ENCODE results near the gene AATF.

The AATF gene

DNA sequence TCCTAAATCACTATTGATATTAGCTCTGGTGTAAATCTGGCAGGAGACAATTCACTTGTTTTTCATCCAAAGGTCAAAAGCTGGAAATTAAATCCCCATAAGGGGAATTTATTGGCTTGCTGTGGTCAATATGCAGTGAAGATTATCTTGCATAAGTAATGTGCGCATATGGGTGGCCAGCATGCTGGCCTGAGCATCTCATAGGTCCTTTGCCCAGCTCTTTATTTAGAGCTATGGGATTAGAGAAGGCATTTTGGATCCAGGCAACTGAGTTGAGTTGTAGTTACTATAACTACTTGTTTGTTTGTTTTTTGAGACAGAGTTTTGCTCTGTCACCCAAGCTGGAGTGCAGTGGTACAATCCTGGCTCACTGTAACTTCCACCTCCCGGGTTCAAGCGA is 110.7 kb downstream of the AATF start:
- no peak for DNase-seq

DNA sequence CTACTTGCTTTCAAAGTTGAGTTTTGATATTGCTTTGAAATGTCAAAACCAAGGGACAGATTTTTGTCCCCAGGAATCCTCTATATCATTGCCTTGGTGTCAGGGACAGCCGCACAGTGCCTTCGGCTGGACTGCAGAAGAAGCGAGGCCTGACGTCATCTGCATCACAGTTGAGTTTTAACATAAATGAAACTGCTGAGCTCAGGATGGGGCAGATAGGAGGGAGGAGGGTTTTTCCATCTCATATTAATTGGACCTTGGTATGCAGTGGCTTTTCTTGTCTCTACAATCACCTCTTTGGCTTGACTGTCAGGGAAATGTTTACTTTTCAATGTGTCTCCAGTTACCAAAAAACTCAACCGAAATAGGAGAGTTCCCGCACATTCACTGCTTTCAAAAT is 111.3 kb downstream of the AATF start:
- Histone ChIP-seq H3K23ac (ENCODE audit: low read length) (no peak overlapping the region), H2AFZ (ENCODE audit: insufficient read depth, low read length, poor library complexity) (no peak overlapping the region), H2BK120ac (ENCODE audit: insufficient read depth, low read length, poor library complexity) (no peak overlapping the region), H3K9me3 (ENCODE audit: insufficient read depth, low read depth, low read length) (no peaks in the 10 kb centered on the region), H3K4me3 (ENCODE audit: low read depth, low read length) (no peak overlapping the region), H4K91ac (ENCODE audit: low read depth, low read length) (no peak overlapping the region), H4K8ac (ENCODE audit: low read depth, low read length) (no peak overlapping the region), H3K27ac (ENCODE audit: low read depth, low read length) (no peak overlapping the region), H3K18ac (ENCODE audit: low read length) (no peak overlapping the region), H4K12ac (ENCODE audit: low read depth, low read length) (no peak overlapping the region), H3K4ac (ENCODE audit: low read depth, low read length) (no peak overlapping the region), H3K4me2 (ENCODE audit: low read length) (no peak overlapping the region), H3K79me1 (ENCODE audit: low read length) (no peaks in the 10 kb centered on the region), H3K36me3 (ENCODE audit: control insufficient read depth in 1 of 2, insufficient read depth in 2 of 2, low read length in 2 of 2) (peaks cover 6% of the 10 kb centered on the region in 2 experiments), H3K9ac (ENCODE audit: low read length) (no peak overlapping the region), H3K4me1 (ENCODE audit: control insufficient read depth in 1 of 2, insufficient read depth in 2 of 2, low read length in 2 of 2) (no peaks in the 10 kb centered on the region), H3K14ac (ENCODE audit: low read length) (no peak overlapping the region), H2BK5ac (ENCODE audit: low read depth, low read length, poor library complexity) (no peak overlapping the region), H3K79me2 (ENCODE audit: control insufficient read depth, insufficient read depth, low read length, poor library complexity) (no peaks in the 10 kb centered on the region), H2BK12ac (ENCODE audit: low read length) (no peak overlapping the region), H3K27me3 (ENCODE audit: insufficient read depth, low read length) (peaks cover 2% of the 10 kb centered on the region), H2AK5ac (ENCODE audit: low read length) (no peak overlapping the region)
- WGBS (ENCODE audit: extremely low coverage, insufficient coverage, insufficient read length) = no CpG with 5 or more reads among the region's 6 CpGs
- DNase-seq = no peak

More for the DNA sequence above, 110.7 kb downstream of the AATF start:
- H3K9ac ChIP-seq (ENCODE audit: low read length) = no peak overlapping the region
- no peak overlapping the region for H4K91ac ChIP-seq (ENCODE audit: low read depth, low read length)
- no peak overlapping the region for H2BK12ac ChIP-seq (ENCODE audit: low read length)
- H2AK5ac ChIP-seq (ENCODE audit: low read length) = no peak overlapping the region
- no peak overlapping the region for H3K4ac ChIP-seq (ENCODE audit: low read depth, low read length)
- H2BK5ac ChIP-seq (ENCODE audit: low read depth, low read length, poor library complexity) = no peak overlapping the region
- peaks cover 2% of the 10 kb centered on the region for H3K27me3 ChIP-seq (ENCODE audit: insufficient read depth, low read length)
- H3K9me3 ChIP-seq (ENCODE audit: insufficient read depth, low read depth, low read length) = no peaks in the 10 kb centered on the region
- no peaks in the 10 kb centered on the region for H3K4me1 ChIP-seq (ENCODE audit: control insufficient read depth in 1 of 2, insufficient read depth in 2 of 2, low read length in 2 of 2)
- no peak overlapping the region for H2AFZ ChIP-seq (ENCODE audit: insufficient read depth, low read length, poor library complexity)
- H3K14ac ChIP-seq (ENCODE audit: low read length) = no peak overlapping the region
- no peaks in the 10 kb centered on the region for H3K79me1 ChIP-seq (ENCODE audit: low read length)
- peaks cover 6 to 10% of the 10 kb centered on the region in 2 experiments for H3K36me3 ChIP-seq (ENCODE audit: control insufficient read depth in 1 of 2, insufficient read depth in 2 of 2, low read length in 2 of 2)
- H3K18ac ChIP-seq (ENCODE audit: low read length) = no peak overlapping the region
- no peaks in the 10 kb centered on the region for H3K79me2 ChIP-seq (ENCODE audit: control insufficient read depth, insufficient read depth, low read length, poor library complexity)
- no peak overlapping the region for H3K23ac ChIP-seq (ENCODE audit: low read length)
- WGBS (ENCODE audit: extremely low coverage, insufficient coverage, insufficient read length) = no CpG with 5 or more reads among the region's 3 CpGs
- no peak overlapping the region for H4K8ac ChIP-seq (ENCODE audit: low read depth, low read length)
- H3K4me3 ChIP-seq (ENCODE audit: low read depth, low read length) = no peak overlapping the region
- no peak overlapping the region for H2BK120ac ChIP-seq (ENCODE audit: insufficient read depth, low read length, poor library complexity)
- no peak overlapping the region for H3K27ac ChIP-seq (ENCODE audit: low read depth, low read length)
- H4K12ac ChIP-seq (ENCODE audit: low read depth, low read length) = no peak overlapping the region
- H3K4me2 ChIP-seq (ENCODE audit: low read length) = no peak overlapping the region

DNA sequence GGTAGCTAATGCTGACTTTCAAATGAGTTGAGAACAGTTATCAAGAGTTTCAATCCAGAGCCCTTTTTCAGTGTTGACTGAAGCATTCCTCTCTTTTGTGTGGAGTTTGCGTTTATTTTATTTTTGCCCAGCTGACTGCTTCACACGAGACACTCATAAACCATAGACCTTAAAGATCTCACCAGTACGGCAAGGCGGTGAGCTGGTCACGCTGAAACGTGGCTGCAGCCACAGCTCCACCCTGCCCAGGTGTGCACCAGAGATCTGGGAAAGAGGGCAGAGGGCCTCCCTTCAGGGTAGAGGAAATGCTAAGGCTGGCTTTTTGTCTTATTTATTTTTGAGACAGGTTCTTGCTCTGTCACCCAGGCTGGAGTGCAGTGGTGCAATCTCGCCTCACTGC is 112.2 kb downstream of the AATF start:
- H3K23ac ChIP-seq (ENCODE audit: low read length) = no peak overlapping the region
- no peaks in the 10 kb centered on the region for H3K79me2 ChIP-seq (ENCODE audit: control insufficient read depth, insufficient read depth, low read length, poor library complexity)

DNA sequence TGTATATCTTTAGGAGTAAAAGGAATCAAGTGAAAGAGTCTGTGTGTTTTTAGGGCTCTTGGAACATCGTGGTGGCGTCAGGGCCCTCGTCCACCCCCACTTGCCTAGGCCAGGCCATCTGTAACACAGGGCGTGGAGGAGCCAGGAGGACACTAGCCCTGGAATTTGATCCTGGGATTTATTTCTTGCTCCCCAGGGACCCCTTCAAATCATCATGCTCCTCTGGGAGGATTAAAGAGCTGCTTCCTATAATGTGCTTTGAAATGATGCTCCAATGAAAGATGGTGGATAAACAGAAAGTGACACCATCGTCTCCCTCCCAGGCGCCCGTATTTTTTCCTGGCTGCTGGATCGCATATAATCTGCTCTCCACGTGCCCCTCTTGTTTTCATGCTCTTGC is 113.3 kb downstream of the AATF start:
- H2BK12ac ChIP-seq (ENCODE audit: low read length) = no peak overlapping the region
- no peak overlapping the region for H3K18ac ChIP-seq (ENCODE audit: low read length)
- H3K27me3 ChIP-seq (ENCODE audit: insufficient read depth, low read length) = peaks cover 2% of the 10 kb centered on the region
- no peak overlapping the region for H2AFZ ChIP-seq (ENCODE audit: insufficient read depth, low read length, poor library complexity)
- no peak overlapping the region for H3K4me3 ChIP-seq (ENCODE audit: low read depth, low read length)
- no peak overlapping the region for H2BK5ac ChIP-seq (ENCODE audit: low read depth, low read length, poor library complexity)
- H3K4me1 ChIP-seq (ENCODE audit: control insufficient read depth in 1 of 2, insufficient read depth in 2 of 2, low read length in 2 of 2) = no peaks in the 10 kb centered on the region
- no peak overlapping the region for H2BK120ac ChIP-seq (ENCODE audit: insufficient read depth, low read length, poor library complexity)
- no peak overlapping the region for H3K14ac ChIP-seq (ENCODE audit: low read length)
- no peak overlapping the region for H3K4me2 ChIP-seq (ENCODE audit: low read length)
- H3K79me1 ChIP-seq (ENCODE audit: low read length) = no peaks in the 10 kb centered on the region
- H4K12ac ChIP-seq (ENCODE audit: low read depth, low read length) = no peak overlapping the region
- no peak overlapping the region for H2AK5ac ChIP-seq (ENCODE audit: low read length)
- H4K91ac ChIP-seq (ENCODE audit: low read depth, low read length) = no peak overlapping the region
- H3K9me3 ChIP-seq (ENCODE audit: insufficient read depth, low read depth, low read length) = no peaks in the 10 kb centered on the region
- no peak overlapping the region for H3K9ac ChIP-seq (ENCODE audit: low read length)
- DNase-seq = no peak
- H3K4ac ChIP-seq (ENCODE audit: low read depth, low read length) = no peak overlapping the region
- no CpG with 5 or more reads among the region's 9 CpGs for WGBS (ENCODE audit: extremely low coverage, insufficient coverage, insufficient read length)
- H3K23ac ChIP-seq (ENCODE audit: low read length) = no peak overlapping the region
- no peak overlapping the region for H4K8ac ChIP-seq (ENCODE audit: low read depth, low read length)
- H3K79me2 ChIP-seq (ENCODE audit: control insufficient read depth, insufficient read depth, low read length, poor library complexity) = no peaks in the 10 kb centered on the region
- no peaks in the 10 kb centered on the region for H3K36me3 ChIP-seq (ENCODE audit: control insufficient read depth in 1 of 2, insufficient read depth in 2 of 2, low read length in 2 of 2)
- no peak overlapping the region for H3K27ac ChIP-seq (ENCODE audit: low read depth, low read length)

More for the DNA sequence above, 112.2 kb downstream of the AATF start:
- no peaks in the 10 kb centered on the region for H3K79me1 ChIP-seq (ENCODE audit: low read length)
- no peak overlapping the region for H3K4ac ChIP-seq (ENCODE audit: low read depth, low read length)
- no peak overlapping the region for H3K4me3 ChIP-seq (ENCODE audit: low read depth, low read length)
- H2AFZ ChIP-seq (ENCODE audit: insufficient read depth, low read length, poor library complexity) = no peak overlapping the region
- no peak overlapping the region for H3K14ac ChIP-seq (ENCODE audit: low read length)
- no peak overlapping the region for H3K4me2 ChIP-seq (ENCODE audit: low read length)
- WGBS (ENCODE audit: extremely low coverage, insufficient coverage, insufficient read length) = no CpG with 5 or more reads among the region's 7 CpGs
- H3K27ac ChIP-seq (ENCODE audit: low read depth, low read length) = no peak overlapping the region
- H2BK5ac ChIP-seq (ENCODE audit: low read depth, low read length, poor library complexity) = no peak overlapping the region
- no peaks in the 10 kb centered on the region for H3K9me3 ChIP-seq (ENCODE audit: insufficient read depth, low read depth, low read length)
- no peak overlapping the region for H3K9ac ChIP-seq (ENCODE audit: low read length)
- no peak overlapping the region for H4K8ac ChIP-seq (ENCODE audit: low read depth, low read length)
- no peak overlapping the region for H2BK12ac ChIP-seq (ENCODE audit: low read length)
- H4K12ac ChIP-seq (ENCODE audit: low read depth, low read length) = no peak overlapping the region
- H2BK120ac ChIP-seq (ENCODE audit: insufficient read depth, low read length, poor library complexity) = no peak overlapping the region
- H3K36me3 ChIP-seq (ENCODE audit: control insufficient read depth in 1 of 2, insufficient read depth in 2 of 2, low read length in 2 of 2) = peaks cover 6% of the 10 kb centered on the region in 2 experiments
- H2AK5ac ChIP-seq (ENCODE audit: low read length) = no peak overlapping the region
- no peak overlapping the region for H4K91ac ChIP-seq (ENCODE audit: low read depth, low read length)
- no peak for DNase-seq
- H3K27me3 ChIP-seq (ENCODE audit: insufficient read depth, low read length) = peaks cover 2% of the 10 kb centered on the region
- H3K4me1 ChIP-seq (ENCODE audit: control insufficient read depth in 1 of 2, insufficient read depth in 2 of 2, low read length in 2 of 2) = no peaks in the 10 kb centered on the region
- no peak overlapping the region for H3K18ac ChIP-seq (ENCODE audit: low read length)

Data from trophoblast cell (in vitro differentiated cells and primary cell).